Measurements from ENCODE around the gene EML5. TPM values are rescaled to one million over a fixed set of nuclear protein-coding genes. Genes with fewer than 3 reads are reported as not detected.

EML5 gene
- total and polyA plus RNA-seq, 2 donors (not counting 3 experiments of a cell fraction or from before 2014, with no cell fraction given): not detected

DNA sequence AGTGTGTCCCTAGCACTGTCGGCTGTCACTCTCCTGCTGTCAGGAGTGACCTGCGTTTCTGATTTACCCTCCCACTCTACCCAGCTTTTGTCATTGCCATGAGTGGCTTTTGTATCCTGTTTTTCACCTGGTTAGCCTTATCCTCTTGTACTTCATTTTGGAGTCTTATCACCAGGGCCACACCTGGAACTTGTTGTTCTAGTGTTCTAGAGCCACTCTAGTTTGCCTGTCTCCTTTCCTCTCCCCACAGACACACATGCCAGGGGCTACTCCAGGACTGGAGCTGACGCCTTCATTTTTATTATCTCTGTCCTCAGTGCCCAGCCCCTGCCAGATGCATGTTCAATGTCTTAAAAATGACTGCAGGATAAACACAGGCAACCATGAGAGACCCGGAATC, 195.7 kb downstream of the EML5 start:
- dilution Hi-C loops (cut with MboI; ENCODE audit: extremely low pct_ligation_motif_present, low sequenced_read_pairs) (no loop called here), intact Hi-C loops (cut with micrococcal nuclease) (no loop called here)
- no peak overlapping the region for H3K4me3 ChIP-seq (replicated peaks in 1 of 3; ENCODE audit: insufficient read depth in 1 of 3, low read depth in 1 of 3, low read length in 3 of 3)
- H3K9me1 ChIP-seq (replicated peaks; ENCODE audit: control insufficient read depth, extremely low read depth, insufficient read depth, low read length): no peaks in the 10 kb centered on the region
- FAIRE-seq (no peak), DNase-seq (ENCODE audit: low read depth, low spot score) (no peak)
- no peaks in the 10 kb centered on the region for H4K20me1 ChIP-seq (replicated peaks; ENCODE audit: control insufficient read depth, extremely low read depth, insufficient read depth, low read length)
- peaks cover 23 to 28% of the 10 kb centered on the region in 2 experiments for H3K36me3 ChIP-seq (ENCODE audit: control insufficient read depth in 2 of 2, extremely low read depth in 1 of 2, insufficient read depth in 2 of 2, low read length in 2 of 2)
- no peak overlapping the region for H3K9ac ChIP-seq (replicated peaks; ENCODE audit: extremely low read depth, insufficient read depth, low read length)
- H2AFZ ChIP-seq (ENCODE audit: low read depth, low read length): no peak overlapping the region
- TF ChIP-seq, protein P1, sequence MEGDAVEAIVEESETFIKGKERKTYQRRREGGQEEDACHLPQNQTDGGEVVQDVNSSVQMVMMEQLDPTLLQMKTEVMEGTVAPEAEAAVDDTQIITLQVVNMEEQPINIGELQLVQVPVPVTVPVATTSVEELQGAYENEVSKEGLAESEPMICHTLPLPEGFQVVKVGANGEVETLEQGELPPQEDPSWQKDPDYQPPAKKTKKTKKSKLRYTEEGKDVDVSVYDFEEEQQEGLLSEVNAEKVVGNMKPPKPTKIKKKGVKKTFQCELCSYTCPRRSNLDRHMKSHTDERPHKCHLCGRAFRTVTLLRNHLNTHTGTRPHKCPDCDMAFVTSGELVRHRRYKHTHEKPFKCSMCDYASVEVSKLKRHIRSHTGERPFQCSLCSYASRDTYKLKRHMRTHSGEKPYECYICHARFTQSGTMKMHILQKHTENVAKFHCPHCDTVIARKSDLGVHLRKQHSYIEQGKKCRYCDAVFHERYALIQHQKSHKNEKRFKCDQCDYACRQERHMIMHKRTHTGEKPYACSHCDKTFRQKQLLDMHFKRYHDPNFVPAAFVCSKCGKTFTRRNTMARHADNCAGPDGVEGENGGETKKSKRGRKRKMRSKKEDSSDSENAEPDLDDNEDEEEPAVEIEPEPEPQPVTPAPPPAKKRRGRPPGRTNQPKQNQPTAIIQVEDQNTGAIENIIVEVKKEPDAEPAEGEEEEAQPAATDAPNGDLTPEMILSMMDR (IDR thresholded peaks at IDR 0.05; ENCODE audit: extremely low read depth in 1 of 2, insufficient read depth in 1 of 2, low read depth in 1 of 2, low read length in 2 of 2): no peak
- TF ChIP-seq MAX (IDR thresholded peaks at IDR 0.05; ENCODE audit: insufficient read depth, insufficient read length) (no peak), FOS (IDR thresholded peaks at IDR 0.05; ENCODE audit: borderline replicate concordance, insufficient read depth, low read length) (no peak), MYC (IDR thresholded peaks at IDR 0.05; ENCODE audit: low read depth, low read length) (no peak), GATA2 (IDR thresholded peaks at IDR 0.05; ENCODE audit: insufficient read depth, insufficient read length, low read depth, low read length) (no peak), JUN (IDR thresholded peaks at IDR 0.05; ENCODE audit: borderline replicate concordance, insufficient read depth, insufficient read length, low read depth) (no peak), POLR2AphosphoS5 (IDR thresholded peaks at IDR 0.05; ENCODE audit: insufficient read depth, low read depth, low read length) (no peak), POLR2A (IDR thresholded peaks at IDR 0.05; ENCODE audit: low read depth, low read length) (no peak)
- no TSS peak for BruUV-seq (replicated peaks)
- no peak overlapping the region for H3K4me2 ChIP-seq (ENCODE audit: insufficient read depth, low read length)
- H3K4me1 ChIP-seq (ENCODE audit: control insufficient read depth, extremely low read depth, insufficient read depth, low read length): no peaks in the 10 kb centered on the region
- CTCF ChIA-PET: no interaction called here
- H3K27me3 ChIP-seq (ENCODE audit: control insufficient read depth in 2 of 2, insufficient read depth in 2 of 2, low read length in 2 of 2): no peaks in the 10 kb centered on the region
- POLR2A ChIA-PET: no interaction called here
- no peak overlapping the region for H3K27ac ChIP-seq (ENCODE audit: insufficient read depth, low read depth, low read length)
- H3K9me3 ChIP-seq (replicated peaks; ENCODE audit: control insufficient read depth, insufficient read depth, low read length): no peaks in the 10 kb centered on the region
- no peaks in the 10 kb centered on the region for H3K79me2 ChIP-seq (ENCODE audit: control insufficient read depth, insufficient read depth, low read length)

Data from endothelial cell of umbilical vein (primary cell).